Subcutaneous adipose tissue (tissue), 4 donors: ENCODE results near the gene HAUS1. TPM values are rescaled to one million over a fixed set of nuclear protein-coding genes. Genes with fewer than 3 reads are reported as not detected.

Experiments
- total RNA-seq, 4 donors: library from RNA; depleted of rRNA; stranded (reverse); fragments of >200 nt; gene quantifications; one replicate each; pipeline ENCODE4 v1.1.0, GENCODE V29; 2016
- TF ChIP-seq, protein P1 (sequence below): fragments of 450-650 bp; IDR thresholded peaks from one replicate; pipeline ENCODE4 v1.5.1; 2016; ENCODE audit warnings: low read depth, mild to moderate bottlenecking, control low read depth, antibody characterized with exemption, moderate library complexity

HAUS1 gene
- total RNA-seq, 4 donors from 2014 or later = 27.2 to 43.4 (median 33.5) TPM

DNA sequence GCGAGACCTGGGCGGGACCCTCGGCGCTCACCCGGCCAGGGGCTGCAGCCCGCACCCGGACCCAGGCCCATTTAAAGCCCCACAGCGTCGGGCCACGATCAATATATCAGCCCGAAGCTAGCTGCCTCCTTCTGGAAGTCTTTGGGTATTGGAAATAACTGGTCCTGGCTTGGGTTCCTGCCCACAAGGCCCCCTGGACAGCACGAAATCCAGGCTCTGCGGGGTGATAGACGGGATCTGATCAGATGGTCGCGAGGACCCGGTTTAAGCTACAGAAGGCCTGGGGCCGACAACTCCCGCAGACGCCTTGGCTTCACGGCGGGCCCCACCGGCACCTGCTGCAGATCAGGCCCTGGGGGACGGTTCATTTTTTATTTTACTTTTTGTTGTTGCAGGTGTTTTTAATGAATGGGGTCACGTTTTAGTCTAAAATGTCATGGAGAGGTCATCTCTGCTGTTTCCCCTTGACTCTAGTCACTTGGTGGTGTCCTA is 31.8 kb upstream of the HAUS1 start:
- TF ChIP-seq, protein P1, sequence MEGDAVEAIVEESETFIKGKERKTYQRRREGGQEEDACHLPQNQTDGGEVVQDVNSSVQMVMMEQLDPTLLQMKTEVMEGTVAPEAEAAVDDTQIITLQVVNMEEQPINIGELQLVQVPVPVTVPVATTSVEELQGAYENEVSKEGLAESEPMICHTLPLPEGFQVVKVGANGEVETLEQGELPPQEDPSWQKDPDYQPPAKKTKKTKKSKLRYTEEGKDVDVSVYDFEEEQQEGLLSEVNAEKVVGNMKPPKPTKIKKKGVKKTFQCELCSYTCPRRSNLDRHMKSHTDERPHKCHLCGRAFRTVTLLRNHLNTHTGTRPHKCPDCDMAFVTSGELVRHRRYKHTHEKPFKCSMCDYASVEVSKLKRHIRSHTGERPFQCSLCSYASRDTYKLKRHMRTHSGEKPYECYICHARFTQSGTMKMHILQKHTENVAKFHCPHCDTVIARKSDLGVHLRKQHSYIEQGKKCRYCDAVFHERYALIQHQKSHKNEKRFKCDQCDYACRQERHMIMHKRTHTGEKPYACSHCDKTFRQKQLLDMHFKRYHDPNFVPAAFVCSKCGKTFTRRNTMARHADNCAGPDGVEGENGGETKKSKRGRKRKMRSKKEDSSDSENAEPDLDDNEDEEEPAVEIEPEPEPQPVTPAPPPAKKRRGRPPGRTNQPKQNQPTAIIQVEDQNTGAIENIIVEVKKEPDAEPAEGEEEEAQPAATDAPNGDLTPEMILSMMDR = no peak

DNA sequence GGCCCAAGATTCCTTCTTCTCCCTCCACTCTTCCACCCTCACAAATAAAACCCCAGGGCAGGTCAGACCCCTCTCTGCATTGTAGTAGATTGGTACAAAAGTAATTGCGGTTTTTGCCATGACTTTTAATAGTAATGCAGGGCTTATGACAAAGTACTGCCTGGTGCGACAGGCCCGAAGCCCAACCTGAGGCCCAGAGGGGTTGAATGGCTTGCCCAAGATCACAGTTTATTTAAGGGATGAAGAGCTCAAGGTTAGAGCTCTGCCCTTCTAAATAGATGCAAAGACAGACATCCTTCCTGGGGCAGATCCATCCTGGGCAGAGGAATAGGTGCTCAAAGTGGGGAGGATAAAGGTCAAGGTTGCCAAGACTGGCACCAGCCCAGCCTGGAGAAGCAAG is 31.2 kb upstream of the HAUS1 start:
- TF ChIP-seq, protein P1 = no peak

DNA sequence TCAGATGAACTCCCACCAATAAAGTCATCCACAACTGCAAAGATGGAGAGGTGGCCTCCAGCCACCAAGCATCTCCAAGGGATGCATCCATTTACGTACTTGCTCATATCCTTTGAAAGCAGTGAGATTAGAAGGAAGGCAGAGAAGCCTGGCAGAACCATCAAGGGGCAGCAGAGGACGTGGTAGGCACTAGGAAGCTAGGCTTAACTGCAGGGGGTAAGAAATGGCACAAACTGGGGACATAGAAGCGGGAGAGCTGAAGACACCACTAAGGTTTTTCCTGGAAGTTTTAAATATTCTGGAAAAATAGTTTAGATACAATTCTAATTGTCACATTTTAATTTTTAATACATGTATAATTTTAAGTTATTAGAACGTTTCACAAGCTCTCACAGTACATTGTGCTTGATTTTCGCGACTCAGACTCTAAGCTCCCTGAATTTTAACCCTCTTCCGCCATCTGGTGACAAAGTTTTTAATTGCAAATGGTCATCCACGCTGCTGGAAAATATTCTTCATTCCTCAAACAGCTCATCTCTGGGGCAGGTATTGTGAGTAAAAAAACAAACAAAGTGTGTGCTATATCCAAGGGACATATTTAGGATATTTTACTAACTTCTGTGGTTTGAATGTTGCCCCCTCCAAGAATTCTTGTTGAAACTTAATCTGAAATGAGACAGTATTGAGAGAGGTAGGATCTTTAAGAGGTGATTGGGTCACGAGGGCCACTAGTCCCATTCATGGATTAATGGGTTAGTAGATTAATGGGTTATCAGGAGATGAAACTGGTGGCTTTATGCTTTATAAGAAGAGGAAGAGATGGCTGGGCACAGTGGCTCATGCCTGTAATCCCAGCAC is 30.5 kb upstream of the HAUS1 start:
- TF ChIP-seq, protein P1 = no peak

DNA sequence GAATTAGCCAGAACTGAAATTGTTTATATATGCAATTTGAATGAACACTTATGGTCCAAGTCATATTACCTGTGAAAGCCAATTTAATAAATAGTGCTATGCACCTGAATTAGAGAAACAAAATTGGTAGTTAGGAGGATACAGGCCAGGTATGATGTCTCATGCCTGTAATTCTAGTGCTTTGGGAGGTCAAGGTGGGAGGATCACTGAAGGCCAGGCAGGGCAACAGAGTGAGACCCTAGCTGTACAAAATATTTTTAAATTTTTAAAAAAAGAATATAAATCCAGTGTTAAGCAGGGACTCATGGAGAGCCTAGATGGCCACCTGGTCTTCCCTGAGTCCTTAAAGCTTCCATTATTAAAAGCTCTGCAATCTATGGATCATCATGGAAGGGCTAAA is 24.8 kb upstream of the HAUS1 start:
- TF ChIP-seq, protein P1 = no peak

DNA sequence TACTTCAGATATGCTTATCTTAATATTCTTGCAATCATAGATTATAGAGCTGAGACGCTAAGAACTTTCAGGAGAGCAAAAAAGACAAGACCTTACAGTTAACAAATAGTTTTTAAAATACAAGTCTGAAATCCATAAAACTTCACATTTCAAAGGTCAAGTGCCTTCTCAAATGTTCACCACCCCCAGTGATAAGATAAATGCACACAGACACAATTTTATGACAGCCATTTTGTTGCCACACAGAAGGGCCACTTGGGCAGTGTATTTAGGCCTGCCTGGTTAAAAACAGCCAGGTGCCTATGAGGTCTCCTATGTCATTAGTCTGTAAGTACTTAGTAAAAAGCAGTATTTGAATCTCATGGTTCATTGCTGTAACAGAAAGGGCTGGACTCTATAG is 24.0 kb upstream of the HAUS1 start:
- TF ChIP-seq, protein P1 = no peak

DNA sequence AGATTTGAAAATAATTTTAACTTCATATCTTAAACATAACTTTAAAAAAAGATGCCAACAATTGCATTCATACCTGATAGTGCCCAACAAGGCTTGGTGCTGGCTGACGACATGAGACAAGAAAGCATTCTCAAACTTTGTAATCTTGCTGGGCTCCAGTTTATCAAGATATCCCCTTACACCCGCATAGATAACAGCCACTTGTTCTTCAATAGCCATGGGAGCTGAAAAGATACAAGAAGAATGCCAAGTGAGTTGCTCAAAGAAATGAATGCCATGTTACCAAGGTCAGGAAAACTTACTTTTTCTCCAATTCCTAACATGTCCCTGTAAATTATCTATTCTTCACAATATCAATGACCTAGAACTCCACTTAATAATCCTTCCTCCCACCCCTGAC is 19.8 kb upstream of the HAUS1 start:
- TF ChIP-seq, protein P1 = no peak

DNA sequence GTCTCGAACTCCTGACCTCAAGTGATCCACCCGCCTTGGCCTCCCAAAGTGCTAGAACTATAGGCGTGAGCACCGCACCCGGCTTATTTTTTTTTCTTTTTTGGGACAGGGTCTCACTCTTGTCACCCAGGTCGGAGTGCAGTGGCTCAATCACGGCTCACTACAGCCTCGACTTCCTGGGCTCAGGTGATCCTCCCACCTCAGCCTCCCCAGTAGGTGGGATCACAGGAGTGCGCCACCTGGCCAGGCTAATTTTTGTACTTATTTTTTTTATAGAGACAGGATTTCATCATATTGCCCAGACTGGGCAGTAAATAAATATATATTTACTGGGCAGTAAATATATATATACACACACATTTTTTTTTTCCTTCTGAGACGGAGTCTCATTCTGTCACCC is 8.7 kb upstream of the HAUS1 start:
- TF ChIP-seq, protein P1 = no peak
